Keratinocyte (primary cell): Measurements from ENCODE around the gene SHISA9. TPM values are rescaled to one million over a fixed set of nuclear protein-coding genes. Genes with fewer than 3 reads are reported as not detected.

Experiments used
- DNase-seq: peaks from one replicate; pipeline ENCODE4 v3.0.0-alpha.2; 2011; ENCODE audit warnings: low read depth, missing footprints, low spot score
- FAIRE-seq: peaks from 2 replicates; lab custom pipeline; 2011; peaks lifted over from hg19 to GRCh38; lab: Jason Lieb, UNC
- H2AFZ ChIP-seq: 2 replicates; pipeline ENCODE4 v1.6.0; 2012; ENCODE audit warnings: low read length, control low read depth, inconsistent platforms; ENCODE audit not compliant: control insufficient read depth
- H3K27ac ChIP-seq: 2 replicates; pipeline ENCODE4 v1.5.1; 2011; ENCODE audit warnings: low read length; ENCODE audit not compliant: control insufficient read depth, insufficient read depth
- H3K27me3 ChIP-seq: 3 replicates; pipeline ENCODE4 v1.6.0; 2011; ENCODE audit warnings: low read length; ENCODE audit not compliant: control insufficient read depth, insufficient read depth; ENCODE audit errors: extremely low read depth
- H3K36me3 ChIP-seq, 2 experiments: 2 replicates in 1 of 2; 3 replicates in 1 of 2; pipeline ENCODE4 v1.5.1; 2011; ENCODE audit warnings: low read length in 2 of 2, mild to moderate bottlenecking in 1 of 2; ENCODE audit not compliant: control insufficient read depth in 2 of 2, insufficient read depth in 2 of 2; ENCODE audit errors: extremely low read depth in 1 of 2
- H3K4me1 ChIP-seq: 3 replicates; pipeline ENCODE4 v1.5.1; 2011; ENCODE audit warnings: low read length; ENCODE audit not compliant: control insufficient read depth, insufficient read depth; ENCODE audit errors: extremely low read depth
- H3K4me2 ChIP-seq: 3 replicates; pipeline ENCODE4 v1.6.0; 2011; ENCODE audit warnings: low read depth, low read length; ENCODE audit not compliant: control insufficient read depth, insufficient read depth; ENCODE audit errors: extremely low read depth
- H3K4me3 ChIP-seq, 3 experiments: fragments of 200-600 bp in 1 of 3; sonication (generic) in 1 of 3; 2 replicates in 2 of 3; 3 replicates in 1 of 3; pipeline ENCODE4 v1.5.1; 2011 to 2016; ENCODE audit warnings: low read length in 3 of 3, mild to moderate bottlenecking in 3 of 3, control low read depth in 2 of 3, inconsistent platforms in 1 of 3, low read depth in 1 of 3, mixed read lengths in 1 of 3, mixed run types in 1 of 3, moderate library complexity in 1 of 3; ENCODE audit not compliant: control insufficient read depth in 2 of 3, insufficient read depth in 2 of 3; ENCODE audit errors: extremely low read depth in 1 of 3
- H3K79me2 ChIP-seq: 2 replicates; pipeline ENCODE4 v1.6.0; 2012; ENCODE audit warnings: low read length; ENCODE audit not compliant: control insufficient read depth, insufficient read depth
- H3K9ac ChIP-seq: 3 replicates; pipeline ENCODE4 v1.6.0; 2011; ENCODE audit warnings: low read length; ENCODE audit not compliant: control insufficient read depth, insufficient read depth; ENCODE audit errors: extremely low read depth
- H3K9me1 ChIP-seq: 3 replicates; pipeline ENCODE4 v1.6.0; 2011; ENCODE audit warnings: low read length; ENCODE audit not compliant: control insufficient read depth, insufficient read depth; ENCODE audit errors: extremely low read depth
- H3K9me3 ChIP-seq: 2 replicates; pipeline ENCODE4 v1.5.1; 2012; ENCODE audit warnings: low read depth, low read length; ENCODE audit not compliant: control insufficient read depth
- H4K20me1 ChIP-seq: 3 replicates; pipeline ENCODE4 v1.6.0; 2011; ENCODE audit warnings: low read length; ENCODE audit not compliant: control insufficient read depth, insufficient read depth; ENCODE audit errors: extremely low read depth
- CTCF ChIP-seq, 3 experiments: IDR thresholded peaks in 1 of 3; conservative IDR thresholded peaks in 1 of 3; optimal IDR thresholded peaks in 1 of 3; 2 replicates in 2 of 3; 3 replicates in 1 of 3; pipeline versions ENCODE3 to v1.5.1; 2011; ENCODE audit warnings: low read length in 3 of 3, mild to moderate bottlenecking in 3 of 3, moderate library complexity in 2 of 3, control low read depth in 1 of 3, inconsistent platforms in 1 of 3; ENCODE audit not compliant: insufficient read depth in 2 of 3; ENCODE audit errors: extremely low read depth in 1 of 3
- EZH2 ChIP-seq: IDR thresholded peaks from one replicate; pipeline ENCODE4 v1.6.1; 2012; ENCODE audit warnings: inconsistent platforms, mild to moderate bottlenecking, low read length, moderate library complexity
- dilution Hi-C: fragments of 300-500 bp; cut with MboI; formaldehyde crosslinking; loops from one replicate; pipeline ENCODE4 v1.7.0; 2020; ENCODE audit warnings: low sequenced_read_pairs; ENCODE audit not compliant: extremely low pct_ligation_motif_present
- polyA plus RNA-seq, 5 experiments: library from polyadenylated mRNA; depleted of rRNA in 3 of 5; stranded (reverse) in 3 of 5; stranded (forward) in 1 of 5; unstranded in 1 of 5; fragments of >200 nt; gene quantifications; 1 replicate in 1 of 5; 2 replicates in 3 of 5; 3 replicates in 1 of 5; pipeline versions ENCODE4 v1.2.1 to v1.2.3, GENCODE V29; 2011 to 2012; ENCODE audit warnings: missing spikeins in 2 of 5, low read depth in 1 of 5, low replicate concordance in 1 of 5

The SHISA9 gene
- polyA plus RNA-seq, 1 donor (not counting 4 experiments of a cell fraction or from before 2014, with no cell fraction given) = 0.28 TPM

GRCh38 chr16:13205352-13205751, 304.0 kb downstream of the SHISA9 start:
- DNase-seq (no peak), FAIRE-seq (no peak)
- Histone ChIP-seq H2AFZ (no peak overlapping the region), H3K27ac (no peak overlapping the region), H4K20me1 (no peaks in the 10 kb centered on the region), H3K27me3 (no peaks in the 10 kb centered on the region), H3K79me2 (no peaks in the 10 kb centered on the region), H3K9me1 (no peaks in the 10 kb centered on the region), H3K9me3 (no peaks in the 10 kb centered on the region), H3K4me3 (no peak overlapping the region), H3K4me2 (no peak overlapping the region), H3K4me1 (no peaks in the 10 kb centered on the region), H3K36me3 (no peaks in the 10 kb centered on the region), H3K9ac (no peak overlapping the region)
- dilution Hi-C loops = no loop called here
- TF ChIP-seq EZH2 (no peak), CTCF (optimal IDR thresholded peaks at IDR 0.05 in 1 of 3, IDR thresholded peaks at IDR 0.05 in 1 of 3, conservative IDR thresholded peaks at IDR 0.05 in 1 of 3; ENCODE audit: extremely low read depth in 1 of 3, insufficient read depth in 2 of 3, low read length in 3 of 3) (no peak)

- H4K20me1 ChIP-seq = no peaks in the 10 kb centered on the region
- H3K4me1 ChIP-seq = no peaks in the 10 kb centered on the region
- no peak overlapping the region for H3K27ac ChIP-seq
- H3K4me2 ChIP-seq = no peak overlapping the region
- no peaks in the 10 kb centered on the region for H3K9me1 ChIP-seq
- no peak for DNase-seq
- no peaks in the 10 kb centered on the region for H3K79me2 ChIP-seq
- no peaks in the 10 kb centered on the region for H3K27me3 ChIP-seq
- dilution Hi-C loops = no loop called here
- no peak overlapping the region for H3K9ac ChIP-seq
- H3K4me3 ChIP-seq = no peak overlapping the region
- no peak overlapping the region for H2AFZ ChIP-seq
- TF ChIP-seq CTCF (optimal IDR thresholded peaks at IDR 0.05 in 1 of 3, IDR thresholded peaks at IDR 0.05 in 1 of 3, conservative IDR thresholded peaks at IDR 0.05 in 1 of 3; ENCODE audit: extremely low read depth in 1 of 3, insufficient read depth in 2 of 3, low read length in 3 of 3) = no peak
- no peak for FAIRE-seq
- no peaks in the 10 kb centered on the region for H3K9me3 ChIP-seq
- H3K36me3 ChIP-seq = no peaks in the 10 kb centered on the region
Measured at GRCh38 chr16:13206606-13207005, 305.2 kb downstream of the SHISA9 start.
